H1 (cell line): ENCODE data around the gene EMC10. TPM values are rescaled to one million over a fixed set of nuclear protein-coding genes. Genes with fewer than 3 reads are reported as not detected.

Source experiments
- CTCF ChIA-PET: fragments of 300-600 bp; sonication (Branson Sonifier 250); formaldehyde crosslinking; loops from one replicate; lab custom pipeline; 2021; ENCODE audit not compliant: partially characterized antibody; lab: Charles Lee
- POLR2A ChIA-PET: fragments of 300-600 bp; sonication (Branson Sonifier 250); formaldehyde crosslinking; loops from one replicate; lab custom pipeline; 2021; ENCODE audit warnings: inconsistent platforms; ENCODE audit not compliant: partially characterized antibody; lab: Charles Lee
- DNase-seq, 2 experiments: peaks; one replicate each; pipeline versions ENCODE4 v3.0.0 to v3.0.0-alpha.2; 2010 to 2022; ENCODE audit warnings: low spot score in 2 of 2, low read depth in 1 of 2, mixed read lengths in 1 of 2
- FAIRE-seq: peaks from 2 replicates; lab custom pipeline; 2011; peaks lifted over from hg19 to GRCh38; lab: Jason Lieb, UNC
- H2AFZ ChIP-seq: 2 replicates; pipeline ENCODE4 v1.8.1; 2012; ENCODE audit warnings: low read length, inconsistent platforms
- H2AK5ac ChIP-seq: 2 replicates; pipeline ENCODE4 v1.6.1; 2013; ENCODE audit warnings: low read depth, low read length
- H2BK120ac ChIP-seq: replicated peaks from 2 replicates; pipeline ENCODE3; 2013; ENCODE audit warnings: low read depth, low read length, inconsistent platforms
- H2BK12ac ChIP-seq: 2 replicates; pipeline ENCODE4 v1.6.1; 2013; ENCODE audit warnings: low read depth, low read length
- H2BK15ac ChIP-seq: 2 replicates; pipeline ENCODE4 v1.6.1; 2013; ENCODE audit warnings: low read length
- H2BK20ac ChIP-seq: 2 replicates; pipeline ENCODE4 v1.6.1; 2013; ENCODE audit warnings: low read length
- H2BK5ac ChIP-seq: 2 replicates; pipeline ENCODE4 v1.6.1; 2013; ENCODE audit warnings: low read depth, low read length
- H3K14ac ChIP-seq: 2 replicates; pipeline ENCODE4 v1.6.1; 2013; ENCODE audit warnings: inconsistent platforms; ENCODE audit not compliant: insufficient read length
- H3K18ac ChIP-seq: 2 replicates; pipeline ENCODE4 v1.6.1; 2013; ENCODE audit warnings: low read length; ENCODE audit errors: extremely low read depth
- H3K23ac ChIP-seq: 2 replicates; pipeline ENCODE4 v1.6.1; 2013; ENCODE audit warnings: inconsistent platforms; ENCODE audit not compliant: insufficient read length
- H3K23me2 ChIP-seq: 2 replicates; pipeline ENCODE4 v1.6.1; 2013; ENCODE audit warnings: low read depth, low read length
- H3K27ac ChIP-seq: 2 replicates; pipeline ENCODE4 v1.6.1; 2011; ENCODE audit warnings: low read depth, low read length, inconsistent platforms
- H3K27me3 ChIP-seq, 4 experiments: replicated peaks in 1 of 4; 1 replicate in 1 of 4; 2 replicates in 3 of 4; pipeline versions ENCODE4 v1.6.1 to v1.8.1; 2011 to 2013; ENCODE audit warnings: low read length in 3 of 4, mild to moderate bottlenecking in 3 of 4, inconsistent platforms in 2 of 4, mixed read lengths in 2 of 4, moderate library complexity in 1 of 4; ENCODE audit not compliant: control insufficient read depth in 3 of 4, insufficient read depth in 3 of 4; ENCODE audit errors: extremely low read depth in 1 of 4
- H3K36me3 ChIP-seq, 4 experiments: 2 replicates each; pipeline versions ENCODE4 v1.6.1 to v1.8.1; 2011 to 2013; ENCODE audit warnings: mild to moderate bottlenecking in 4 of 4, low read length in 3 of 4, moderate library complexity in 2 of 4, control low read depth in 1 of 4, inconsistent platforms in 1 of 4; ENCODE audit not compliant: insufficient read depth in 4 of 4, control insufficient read depth in 2 of 4
- H3K4ac ChIP-seq: replicated peaks from 2 replicates; pipeline ENCODE3; 2013; ENCODE audit warnings: low read length, low read depth, mixed read lengths, inconsistent platforms; ENCODE audit not compliant: insufficient read length
- H3K4me1 ChIP-seq, 4 experiments: replicated peaks in 1 of 4; 1 replicate in 1 of 4; 2 replicates in 3 of 4; pipeline versions ENCODE4 v1.6.1 to v1.8.1; 2011 to 2013; ENCODE audit warnings: low read length in 3 of 4, inconsistent platforms in 2 of 4, mixed read lengths in 1 of 4; ENCODE audit not compliant: insufficient read depth in 4 of 4, control insufficient read depth in 3 of 4
- H3K4me2 ChIP-seq, 2 experiments: 2 replicates each; pipeline versions ENCODE4 v1.6.1 to v1.8.1; 2011 to 2013; ENCODE audit warnings: low read depth in 2 of 2, low read length in 2 of 2, control low read depth in 1 of 2, inconsistent platforms in 1 of 2, mild to moderate bottlenecking in 1 of 2; ENCODE audit not compliant: insufficient read depth in 1 of 2
- H3K4me3 ChIP-seq, 4 experiments: fragments of 200-600, 300-600 bp in 1 of 4; sonication (generic), shearing (Covaris generic), sonication (Bioruptor Twin) in 1 of 4; 2 replicates each; pipeline versions ENCODE4 v1.5.1 to v1.8.1; 2011 to 2016; ENCODE audit warnings: low read length in 4 of 4, low read depth in 3 of 4, control low read depth in 2 of 4, inconsistent platforms in 2 of 4, mild to moderate bottlenecking in 2 of 4, mixed read lengths in 1 of 4, moderate library complexity in 1 of 4; ENCODE audit not compliant: insufficient read depth in 2 of 4; ENCODE audit errors: extremely low read depth in 1 of 4
- H3K56ac ChIP-seq: replicated peaks from 2 replicates; pipeline ENCODE3; 2013; ENCODE audit warnings: low read depth, mild to moderate bottlenecking, mixed read lengths, low read length, inconsistent platforms; ENCODE audit not compliant: insufficient read length
- H3K79me1 ChIP-seq: 2 replicates; pipeline ENCODE4 v1.6.1; 2013; ENCODE audit warnings: low read depth, low read length, control low read depth
- H3K79me2 ChIP-seq, 2 experiments: 2 replicates each; pipeline versions ENCODE4 v1.6.1 to v1.8.1; 2012 to 2013; ENCODE audit warnings: low read length in 2 of 2, mild to moderate bottlenecking in 2 of 2, inconsistent platforms in 1 of 2; ENCODE audit not compliant: insufficient read depth in 2 of 2, control insufficient read depth in 1 of 2
- H3K9ac ChIP-seq, 4 experiments: replicated peaks in 1 of 4; 1 replicate in 1 of 4; 2 replicates in 3 of 4; pipeline versions ENCODE4 v1.6.1 to v1.8.1; 2011 to 2013; ENCODE audit warnings: low read depth in 3 of 4, low read length in 3 of 4, control low read depth in 2 of 4, mild to moderate bottlenecking in 2 of 4, moderate library complexity in 2 of 4, inconsistent platforms in 1 of 4; ENCODE audit errors: extremely low read depth in 1 of 4
- H3K9me3 ChIP-seq, 2 experiments: 2 replicates each; pipeline versions ENCODE4 v1.6.1 to v1.8.1; 2012 to 2013; ENCODE audit warnings: mild to moderate bottlenecking in 2 of 2, moderate library complexity in 2 of 2, control low read depth in 1 of 2, inconsistent platforms in 1 of 2, low read depth in 1 of 2, low read length in 1 of 2, mixed read lengths in 1 of 2; ENCODE audit not compliant: insufficient read depth in 2 of 2
- H4K20me1 ChIP-seq, 2 experiments: replicated peaks in 1 of 2; 2 replicates each; pipeline versions ENCODE3 to v1.8.1; 2011 to 2013; ENCODE audit warnings: inconsistent platforms in 2 of 2, low read length in 2 of 2, mild to moderate bottlenecking in 1 of 2; ENCODE audit not compliant: insufficient read depth in 2 of 2, control insufficient read depth in 1 of 2
- H4K5ac ChIP-seq: 2 replicates; pipeline ENCODE4 v1.6.1; 2013; ENCODE audit warnings: low read length, low read depth, mixed read lengths, inconsistent platforms; ENCODE audit not compliant: insufficient read length
- H4K8ac ChIP-seq: 2 replicates; pipeline ENCODE4 v1.8.0; 2013; ENCODE audit warnings: mild to moderate bottlenecking, moderate library complexity, low read length, inconsistent platforms; ENCODE audit not compliant: insufficient read depth; ENCODE audit errors: extremely low read depth
- H4K91ac ChIP-seq: replicated peaks from 2 replicates; pipeline ENCODE3; 2013; ENCODE audit warnings: low read length, mixed read lengths, inconsistent platforms; ENCODE audit not compliant: insufficient read length
- HDAC2 ChIP-seq, 2 experiments: fragments of 300-600 bp in 1 of 2; sonication (generic) in 1 of 2; IDR thresholded peaks; 2 replicates each; pipeline ENCODE4 v1.6.1; 2011 to 2012; ENCODE audit warnings: low read depth in 2 of 2, low read length in 2 of 2, mild to moderate bottlenecking in 2 of 2, moderate library complexity in 2 of 2, borderline replicate concordance in 1 of 2, inconsistent platforms in 1 of 2
- JUND ChIP-seq: IDR thresholded peaks from 2 replicates; pipeline ENCODE4 v1.6.1; 2011; ENCODE audit warnings: mild to moderate bottlenecking, improper control_type of control experiment, low read length
- RAD21 ChIP-seq, 2 experiments: IDR thresholded peaks in 1 of 2; conservative IDR thresholded peaks in 1 of 2; 2 replicates each; pipeline ENCODE4 v1.6.1; 2011; ENCODE audit warnings: low read depth in 2 of 2, low read length in 2 of 2, improper control_type of control experiment in 1 of 2, inconsistent platforms in 1 of 2, mild to moderate bottlenecking in 1 of 2, moderate library complexity in 1 of 2
- TAF7 ChIP-seq: optimal IDR thresholded peaks from 2 replicates; pipeline ENCODE3; 2011; ENCODE audit warnings: low read depth, mild to moderate bottlenecking, inconsistent platforms, low read length, moderate library complexity, borderline replicate concordance
- WGBS, 2 experiments: shearing (Covaris generic) in 1 of 2; methylation state at CpG; one replicate each; pipeline versions ENCODE4 v1.1.6 to v1.1.7; 2013 to 2015; ENCODE audit warnings: low lambda C conversion rate in 2 of 2, mixed read lengths in 2 of 2, inconsistent platforms in 1 of 2, low coverage in 1 of 2, missing lambda C conversion rate in 1 of 2; ENCODE audit not compliant: insufficient replicate concordance in 2 of 2, insufficient coverage in 1 of 2, insufficient read length in 1 of 2; ENCODE audit errors: extremely low coverage in 1 of 2, missing lambda C conversion rate in 1 of 2; 5-methylcytosine and 5-hydroxymethylcytosine counted together
- polyA plus RNA-seq, 7 experiments: library from polyadenylated mRNA; depleted of rRNA in 3 of 7; stranded (reverse) in 5 of 7; unstranded in 2 of 7; fragments of >200 nt in 5 of 7; fragments of 200-250 nt in 2 of 7; gene quantifications; 1 replicate in 5 of 7; 2 replicates in 1 of 7; 4 replicates in 1 of 7; pipeline versions ENCODE4 v1.2.1 to v1.2.3, GENCODE V29; 2011 to 2013; ENCODE audit warnings: missing spikeins in 2 of 7, mixed read lengths in 2 of 7
- total RNA-seq: library from RNA; stranded (reverse); fragmentation: NEBNext Ultra II Directional; extraction: Animal tissue kit (Norgen Biotek cat#: 25700); gene quantifications from 2 replicates; pipeline ENCODE4 v1.2.1, GENCODE V29; 2021
- TF ChIP-seq, protein P1 (sequence below), 3 experiments: IDR thresholded peaks; 1 replicate in 2 of 3; 2 replicates in 1 of 3; pipeline versions ENCODE4 v1.5.1 to v1.6.1; 2011; ENCODE audit warnings: low read length in 3 of 3, mild to moderate bottlenecking in 3 of 3, inconsistent platforms in 2 of 3, low read depth in 1 of 3, moderate library complexity in 1 of 3; ENCODE audit not compliant: insufficient read depth in 1 of 3; ENCODE audit errors: control extremely low read depth in 1 of 3

EMC10 gene
- total and polyA plus RNA-seq, 2 of the 8 experiments (the other 6 are each of a cell fraction or from before 2014, with no cell fraction given): 77.6 to 103 TPM

DNA sequence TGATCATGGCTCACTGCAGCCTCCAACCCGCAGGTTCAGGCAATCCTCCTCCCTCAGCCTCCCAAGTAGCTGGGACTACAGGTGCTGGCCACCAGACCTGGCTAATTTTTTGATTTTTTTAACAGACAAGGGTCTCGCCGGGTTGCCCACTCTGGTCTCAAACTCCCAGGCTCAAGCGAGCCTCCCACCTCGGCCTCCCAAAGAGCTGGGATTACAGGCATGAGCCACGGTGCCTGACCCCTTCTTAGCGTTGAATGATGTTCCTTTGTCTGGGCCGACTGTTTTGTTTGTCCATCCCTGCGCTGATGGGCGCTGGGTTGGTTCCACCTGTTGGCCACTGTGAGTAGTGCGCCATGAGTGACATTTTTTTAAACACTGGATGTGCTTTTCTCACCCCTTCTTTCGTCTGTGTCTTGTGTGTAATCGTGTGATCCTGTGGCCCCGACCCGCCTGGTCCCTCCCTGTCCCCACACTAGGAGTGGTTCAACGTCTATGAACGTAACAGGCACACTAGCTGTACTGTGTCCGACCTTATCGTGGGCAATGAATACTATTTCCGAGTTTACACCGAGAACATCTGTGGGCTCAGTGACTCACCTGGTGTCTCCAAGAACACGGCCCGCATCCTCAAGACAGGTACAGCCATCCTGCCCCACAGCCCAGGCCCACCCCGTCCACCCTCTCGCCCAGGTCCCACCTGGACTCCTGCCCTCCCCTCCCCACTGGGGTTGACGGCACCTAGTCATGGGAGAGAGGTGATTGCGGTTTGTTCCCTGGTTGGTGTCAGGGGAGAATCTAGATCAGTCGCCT lies 15.0 kb upstream of the EMC10 start:
- Histone ChIP-seq H2BK15ac (peak overlapping the region; percentile 61; the same call in 1 of the 2 replicates), H3K4me1 (peaks cover 0 to 10% (median 2%) of the 10 kb centered on the region in 4 experiments; a peak in 5 of 7 replicates), H2BK5ac (no peak overlapping the region), H3K27me3 (no peaks in the 10 kb centered on the region), H3K23me2 (no peaks in the 10 kb centered on the region), H2BK20ac (no peak overlapping the region), H3K14ac (no peak overlapping the region), H4K8ac (peak overlapping the region; percentile 88; the same call in 1 of the 2 replicates), H3K4me3 (no peak overlapping the region), H3K79me2 (no peaks in the 10 kb centered on the region), H2BK120ac (no peak overlapping the region), H2BK12ac (no peak overlapping the region), H3K4ac (no peak overlapping the region), H3K56ac (no peak overlapping the region), H4K91ac (peak overlapping the region; percentile 84), H4K20me1 (no peaks in the 10 kb centered on the region), H3K9ac (no peak overlapping the region), H2AFZ (peak overlapping the region; percentile 71; the same call in 1 of the 2 replicates), H4K5ac (no peak overlapping the region), H3K9me3 (no peaks in the 10 kb centered on the region), H3K27ac (no peak overlapping the region), H3K18ac (no peak overlapping the region), H3K23ac (no peak overlapping the region), H2AK5ac (no peak overlapping the region), H3K36me3 (no peaks in the 10 kb centered on the region), H3K79me1 (no peaks in the 10 kb centered on the region), H3K4me2 (no peak overlapping the region)
- 47% methylated on average over 28 of the region's 28 CpGs; no CpG with 5 or more reads in 1 of the 2 experiments for WGBS, 2 experiments
- DNase-seq (peak in 1 of 2 experiments; percentile 84), FAIRE-seq (peak; percentile 55)
- ChIA-PET POLR2A (interaction anchor here (0.7 to 1.6 kb wide), 6 partner anchors 15 to 332 kb away, joined by 3 to 4 read pairs (median 3); partner anchors contain the start of genes EMC10, GARIN5A and MYBPC2), CTCF (interaction anchor here (0.6 to 3.8 kb wide), 32 partner anchors 8 to 300 kb away, joined by 3 to 21 read pairs (median 6); partner anchors contain the start of genes NR1H2 and SPIB)
- TF ChIP-seq JUND (peak; percentile 11; the same call in 1 of the 2 replicates), RAD21 (IDR thresholded peaks at IDR 0.05 in 1 of 2, conservative IDR thresholded peaks at IDR 0.05 in 1 of 2; ENCODE audit: low read depth in 2 of 2, low read length in 2 of 2) (peak; percentile 84 to 86), TAF7 (no peak), HDAC2 (IDR thresholded peaks at IDR 0.05; ENCODE audit: borderline replicate concordance in 1 of 2, low read depth in 2 of 2, low read length in 2 of 2) (no peak)
- TF ChIP-seq, protein P1, sequence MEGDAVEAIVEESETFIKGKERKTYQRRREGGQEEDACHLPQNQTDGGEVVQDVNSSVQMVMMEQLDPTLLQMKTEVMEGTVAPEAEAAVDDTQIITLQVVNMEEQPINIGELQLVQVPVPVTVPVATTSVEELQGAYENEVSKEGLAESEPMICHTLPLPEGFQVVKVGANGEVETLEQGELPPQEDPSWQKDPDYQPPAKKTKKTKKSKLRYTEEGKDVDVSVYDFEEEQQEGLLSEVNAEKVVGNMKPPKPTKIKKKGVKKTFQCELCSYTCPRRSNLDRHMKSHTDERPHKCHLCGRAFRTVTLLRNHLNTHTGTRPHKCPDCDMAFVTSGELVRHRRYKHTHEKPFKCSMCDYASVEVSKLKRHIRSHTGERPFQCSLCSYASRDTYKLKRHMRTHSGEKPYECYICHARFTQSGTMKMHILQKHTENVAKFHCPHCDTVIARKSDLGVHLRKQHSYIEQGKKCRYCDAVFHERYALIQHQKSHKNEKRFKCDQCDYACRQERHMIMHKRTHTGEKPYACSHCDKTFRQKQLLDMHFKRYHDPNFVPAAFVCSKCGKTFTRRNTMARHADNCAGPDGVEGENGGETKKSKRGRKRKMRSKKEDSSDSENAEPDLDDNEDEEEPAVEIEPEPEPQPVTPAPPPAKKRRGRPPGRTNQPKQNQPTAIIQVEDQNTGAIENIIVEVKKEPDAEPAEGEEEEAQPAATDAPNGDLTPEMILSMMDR (IDR thresholded peaks at IDR 0.05; ENCODE audit: control extremely low read depth in 1 of 3, insufficient read depth in 1 of 3, low read depth in 1 of 3, low read length in 3 of 3): peak; percentile 81 to 92 (median 84)
